A673 (cell line): ENCODE measurements around the gene CD4. TPM values are rescaled to one million over a fixed set of nuclear protein-coding genes. Genes with fewer than 3 reads are reported as not detected.
A peak's percentile ranks its signal among the peaks of the same experiment; 100 is the strongest.

Source experiments
- BruUV-seq: library from RNA; stranded (reverse); fragments of 400-500 nt; replicated peaks from 2 replicates; lab custom pipeline; 2021; lab: Mats Ljungman, UMichigan
- CTCF ChIA-PET: fragments of 300-600 bp; sonication (Branson Sonifier 250); formaldehyde crosslinking; loops from one replicate; lab custom pipeline; 2022; ENCODE audit warnings: antibody characterized with exemption; lab: Charles Lee
- POLR2A ChIA-PET: fragments of 300-600 bp; sonication (Branson Sonifier 250); formaldehyde crosslinking; loops from one replicate; lab custom pipeline; 2022; ENCODE audit warnings: antibody characterized with exemption; ENCODE audit not compliant: low non-redundant PET; lab: Charles Lee
- DNase-seq: peaks from one replicate; pipeline ENCODE4 v3.0.0-alpha.2; 2015; ENCODE audit warnings: low spot score
- H3K27ac ChIP-seq: fragments of 200-600 bp; sonication (generic); 2 replicates; pipeline ENCODE4 v1.5.1; 2016; ENCODE audit warnings: mixed run types, low read depth, mild to moderate bottlenecking, mixed read lengths, antibody characterized with exemption, low read length; ENCODE audit not compliant: poor library complexity, severe bottlenecking
- H3K27me3 ChIP-seq: fragments of 200-600 bp; sonication (generic); replicated peaks from 2 replicates; pipeline ENCODE4 v1.6.1; 2017; ENCODE audit warnings: mixed run types, low read depth, mild to moderate bottlenecking, mixed read lengths, antibody characterized with exemption, low read length; ENCODE audit not compliant: insufficient read depth, poor library complexity
- H3K36me3 ChIP-seq: fragments of 200-600 bp; sonication (generic); 2 replicates; pipeline ENCODE4 v1.6.1; 2016; ENCODE audit warnings: mixed run types, mild to moderate bottlenecking, mixed read lengths, antibody characterized with exemption, low read length; ENCODE audit not compliant: insufficient read depth, poor library complexity, severe bottlenecking
- H3K4me1 ChIP-seq: fragments of 200-600 bp; sonication (generic); 2 replicates; pipeline ENCODE4 v1.6.1; 2017; ENCODE audit warnings: mixed run types, mild to moderate bottlenecking, mixed read lengths, antibody characterized with exemption, low read length; ENCODE audit not compliant: insufficient read depth, poor library complexity, severe bottlenecking
- H3K4me3 ChIP-seq: fragments of 200-600 bp; sonication (generic); 2 replicates; pipeline ENCODE4 v1.5.1; 2016; ENCODE audit warnings: low read depth, mixed run types, mild to moderate bottlenecking, mixed read lengths, low read length; ENCODE audit not compliant: poor library complexity, severe bottlenecking
- H3K9me3 ChIP-seq: fragments of 200-600 bp; sonication (generic); 2 replicates; pipeline ENCODE4 v1.6.1; 2016; ENCODE audit warnings: mixed run types, low read depth, mild to moderate bottlenecking, mixed read lengths, antibody characterized with exemption, low read length; ENCODE audit not compliant: poor library complexity, severe bottlenecking
- EZH2 ChIP-seq: fragments of 200-600 bp; sonication (generic); IDR thresholded peaks from 2 replicates; pipeline ENCODE4 v1.6.1; 2017; ENCODE audit warnings: borderline replicate concordance, low read depth, mild to moderate bottlenecking, mixed read lengths, antibody characterized with exemption, low read length; ENCODE audit not compliant: poor library complexity, severe bottlenecking
- intact Hi-C: fragments of 100-400 bp; cut with micrococcal nuclease; formaldehyde crosslinking; loops from one replicate; pipeline ENCODE4 v1.10.0; 2022; ENCODE audit not compliant: unreplicated experiment
- total RNA-seq: library from RNA; stranded (reverse); gene quantifications from 2 replicates; pipeline ENCODE4 v1.2.3, GENCODE V29; 2021
- TF ChIP-seq, protein P1 (sequence below): fragments of 300-800, 200-600 bp; sonication (generic); conservative IDR thresholded peaks from 2 replicates; pipeline ENCODE4 v1.5.1; 2017; ENCODE audit warnings: low read depth, mild to moderate bottlenecking, antibody characterized with exemption, low read length, moderate library complexity, mixed read lengths

CD4 gene
- total RNA-seq, 1 experiment from 2014 or later: not detected

DNA sequence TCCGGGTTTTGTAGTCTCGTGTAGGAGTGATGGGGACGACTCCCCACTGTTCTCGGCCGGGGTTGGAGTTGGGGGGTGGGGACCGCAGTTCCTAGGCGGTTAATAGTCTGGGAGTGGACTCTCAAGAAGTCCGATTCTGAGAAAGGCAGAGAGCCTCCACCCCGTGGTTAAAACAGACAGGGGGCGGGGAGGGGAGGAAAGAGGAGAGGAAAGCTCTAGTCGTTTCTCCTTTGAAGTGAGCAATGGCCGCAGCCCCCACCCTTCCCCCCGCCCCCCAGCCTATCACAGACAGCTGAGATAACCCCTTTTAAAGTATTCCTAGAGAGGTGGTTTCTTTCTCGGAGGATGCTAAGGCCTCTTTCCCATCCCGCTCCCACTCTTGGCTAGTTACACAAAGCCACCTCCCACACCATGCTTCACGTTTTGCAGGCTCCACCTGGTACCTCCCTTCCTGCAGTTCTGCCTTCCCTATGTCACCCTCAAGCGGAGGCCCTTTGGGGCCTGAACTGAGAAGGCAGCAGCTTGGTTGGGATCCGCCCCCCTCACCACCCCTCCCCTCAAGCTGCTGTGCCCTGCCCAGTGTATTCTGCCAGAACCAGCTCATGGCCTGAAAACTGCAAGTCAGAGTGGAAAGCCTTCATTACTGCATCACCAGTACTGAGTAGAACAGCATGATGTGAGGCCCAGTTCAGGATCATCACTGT, 63.5 kb downstream of the CD4 start:
- intact Hi-C loops: loop anchor here (2.0 kb wide), 1 partner anchor 14 kb away; the partner anchor contains the start of gene TPI1
- ChIA-PET POLR2A (interaction anchor here (0.6 to 1.4 kb wide), 6 partner anchors 10 to 171 kb away, joined by 3 to 9 read pairs (median 4); partner anchors contain the start of genes C12orf57, RNU7-1 and TPI1), CTCF (interaction anchor here (0.6 to 2.9 kb wide), 6 partner anchors 17 to 226 kb away, joined by 3 to 13 read pairs (median 4); partner anchors contain the start of gene SPSB2)
- peak overlapping the region; percentile 81 for H3K27ac ChIP-seq
- TF ChIP-seq, protein P1, sequence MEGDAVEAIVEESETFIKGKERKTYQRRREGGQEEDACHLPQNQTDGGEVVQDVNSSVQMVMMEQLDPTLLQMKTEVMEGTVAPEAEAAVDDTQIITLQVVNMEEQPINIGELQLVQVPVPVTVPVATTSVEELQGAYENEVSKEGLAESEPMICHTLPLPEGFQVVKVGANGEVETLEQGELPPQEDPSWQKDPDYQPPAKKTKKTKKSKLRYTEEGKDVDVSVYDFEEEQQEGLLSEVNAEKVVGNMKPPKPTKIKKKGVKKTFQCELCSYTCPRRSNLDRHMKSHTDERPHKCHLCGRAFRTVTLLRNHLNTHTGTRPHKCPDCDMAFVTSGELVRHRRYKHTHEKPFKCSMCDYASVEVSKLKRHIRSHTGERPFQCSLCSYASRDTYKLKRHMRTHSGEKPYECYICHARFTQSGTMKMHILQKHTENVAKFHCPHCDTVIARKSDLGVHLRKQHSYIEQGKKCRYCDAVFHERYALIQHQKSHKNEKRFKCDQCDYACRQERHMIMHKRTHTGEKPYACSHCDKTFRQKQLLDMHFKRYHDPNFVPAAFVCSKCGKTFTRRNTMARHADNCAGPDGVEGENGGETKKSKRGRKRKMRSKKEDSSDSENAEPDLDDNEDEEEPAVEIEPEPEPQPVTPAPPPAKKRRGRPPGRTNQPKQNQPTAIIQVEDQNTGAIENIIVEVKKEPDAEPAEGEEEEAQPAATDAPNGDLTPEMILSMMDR: no peak
- no peak for TF ChIP-seq EZH2
- no TSS peak for BruUV-seq
- H3K36me3 ChIP-seq: peaks cover 48% of the 10 kb centered on the region
- no peaks in the 10 kb centered on the region for H3K27me3 ChIP-seq
- no peaks in the 10 kb centered on the region for H3K9me3 ChIP-seq
- peaks cover 24% of the 10 kb centered on the region for H3K4me1 ChIP-seq
- peak overlapping the region; percentile 67 for H3K4me3 ChIP-seq
- peak; percentile 71 for DNase-seq

DNA sequence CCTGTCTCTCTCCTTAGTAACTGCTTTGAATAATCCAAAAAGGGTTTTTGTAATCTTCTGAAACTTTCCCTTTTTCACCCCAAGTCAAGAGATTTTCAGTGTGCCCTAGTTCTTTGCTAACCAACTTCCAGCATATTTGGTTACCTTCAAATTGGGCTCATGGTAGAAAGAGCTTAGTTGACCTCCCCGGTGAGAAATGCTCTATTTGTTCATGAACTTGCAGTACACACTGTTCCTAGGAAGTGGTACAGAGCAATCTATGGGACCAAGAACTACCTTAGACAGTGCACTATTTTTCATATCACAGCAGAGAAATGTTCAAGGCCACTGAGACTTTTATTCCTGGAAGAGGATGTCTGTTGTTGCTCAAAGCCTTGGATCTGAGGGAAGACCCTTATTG, 64.3 kb downstream of the CD4 start:
- Histone ChIP-seq H3K27me3 (no peaks in the 10 kb centered on the region), H3K36me3 (peaks cover 50% of the 10 kb centered on the region), H3K9me3 (no peaks in the 10 kb centered on the region), H3K27ac (peak overlapping the region; percentile 81), H3K4me1 (peaks cover 24% of the 10 kb centered on the region), H3K4me3 (peak overlapping the region; percentile 67)
- no TSS peak for BruUV-seq
- intact Hi-C loops: loop anchor here (2.0 kb wide), 1 partner anchor 13 kb away; the partner anchor contains the start of gene TPI1
- DNase-seq: no peak
- TF ChIP-seq, protein P1: no peak
- TF ChIP-seq EZH2: no peak
- ChIA-PET CTCF (interaction anchor here (2.9 kb wide), 1 partner anchor 18 kb away, joined by 13 read pairs; the partner anchor contains the start of gene SPSB2), POLR2A (interaction anchor here (0.6 kb wide), 1 partner anchor 19 kb away, joined by 3 read pairs; no protein-coding TSS in a partner anchor)

DNA sequence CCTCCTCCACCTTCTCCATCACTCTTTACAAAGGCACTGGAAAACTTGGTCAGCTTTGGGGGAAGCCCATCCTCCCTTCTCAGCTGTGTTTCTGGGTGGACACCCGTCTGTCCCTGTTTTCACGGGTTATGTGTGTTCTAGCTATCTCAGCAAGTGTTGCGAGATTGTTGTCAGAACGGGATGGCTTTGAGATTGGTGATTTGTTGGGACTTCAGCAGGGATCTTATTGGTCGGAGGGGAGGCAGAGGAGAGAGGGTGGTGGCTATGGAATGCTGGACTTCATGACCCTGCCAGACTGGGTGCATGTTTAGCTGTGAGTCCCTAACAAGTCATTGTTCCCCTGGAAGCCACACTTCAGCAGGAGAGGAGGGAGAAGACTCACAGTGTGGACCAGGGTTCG, 64.7 kb downstream of the CD4 start:
- BruUV-seq: no TSS peak
- H3K4me3 ChIP-seq: no peak overlapping the region
- peaks cover 20% of the 10 kb centered on the region for H3K4me1 ChIP-seq
- DNase-seq: no peak
- no peaks in the 10 kb centered on the region for H3K9me3 ChIP-seq
- peaks cover 50% of the 10 kb centered on the region for H3K36me3 ChIP-seq
- peak overlapping the region; percentile 14 for H3K27ac ChIP-seq
- POLR2A ChIA-PET: no interaction called here
- no peak for TF ChIP-seq EZH2
- TF ChIP-seq, protein P1: no peak
- intact Hi-C loops: no loop called here
- CTCF ChIA-PET: interaction anchor here (2.9 kb wide), 1 partner anchor 18 kb away, joined by 13 read pairs; the partner anchor contains the start of gene SPSB2
- H3K27me3 ChIP-seq: no peaks in the 10 kb centered on the region
